ENCODE results near the gene ARID4A. TPM values are rescaled to one million over a fixed set of nuclear protein-coding genes. Genes with fewer than 3 reads are reported as not detected.

The ARID4A gene
- total RNA-seq, 1 experiment from 2014 or later: 24.9 TPM

DNA sequence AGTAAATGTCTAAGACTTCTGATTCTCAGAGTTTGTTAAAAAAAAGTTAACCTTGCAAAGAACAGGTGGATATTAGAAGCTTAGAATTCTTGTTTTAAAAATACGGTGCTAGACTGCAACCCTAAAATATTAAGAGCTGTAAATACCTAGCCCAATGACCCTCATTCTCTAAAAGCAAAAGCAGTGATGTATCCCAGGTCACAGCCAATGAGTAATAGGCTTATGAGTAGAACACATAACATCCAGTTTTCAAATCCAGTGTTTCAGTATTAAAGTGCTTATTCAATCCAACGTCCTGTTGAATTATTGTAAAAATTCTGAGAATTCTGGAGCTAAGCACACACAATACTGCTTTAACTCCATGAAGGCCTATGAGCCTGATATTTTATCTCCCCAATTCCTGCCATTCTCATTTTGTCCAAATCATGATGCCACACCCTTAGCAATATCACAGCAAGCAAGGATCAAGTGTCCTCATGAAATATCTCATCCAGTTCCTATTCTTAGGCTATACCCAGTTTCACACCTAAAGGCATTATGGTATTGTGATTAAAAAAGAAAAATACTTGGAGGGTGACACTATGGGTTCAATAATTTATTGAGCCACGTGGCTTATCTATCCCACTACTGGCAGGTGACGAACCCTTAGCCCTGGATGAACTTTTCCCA lies 15.3 kb upstream of the ARID4A start:
- DNase-seq (ENCODE audit: low spot score): no peak
- CTCF ChIA-PET: no interaction called here

GRCh38 chr14:58283730-58284129 lies 14.6 kb upstream of the ARID4A start:
- H3K4me3 ChIP-seq (ENCODE audit: low read depth, low read length, poor library complexity, severe bottlenecking): no peak overlapping the region
- DNase-seq (ENCODE audit: low spot score): no peak
- ChIA-PET POLR2A (ENCODE audit: low non-redundant PET) (no interaction called here), CTCF (no interaction called here)
- H3K9me3 ChIP-seq (ENCODE audit: low read depth, low read length, poor library complexity, severe bottlenecking): no peaks in the 10 kb centered on the region
- no peak for TF ChIP-seq EZH2 (IDR thresholded peaks at IDR 0.05; ENCODE audit: borderline replicate concordance, low read depth, low read length, poor library complexity, severe bottlenecking)
- TF ChIP-seq, protein P1, sequence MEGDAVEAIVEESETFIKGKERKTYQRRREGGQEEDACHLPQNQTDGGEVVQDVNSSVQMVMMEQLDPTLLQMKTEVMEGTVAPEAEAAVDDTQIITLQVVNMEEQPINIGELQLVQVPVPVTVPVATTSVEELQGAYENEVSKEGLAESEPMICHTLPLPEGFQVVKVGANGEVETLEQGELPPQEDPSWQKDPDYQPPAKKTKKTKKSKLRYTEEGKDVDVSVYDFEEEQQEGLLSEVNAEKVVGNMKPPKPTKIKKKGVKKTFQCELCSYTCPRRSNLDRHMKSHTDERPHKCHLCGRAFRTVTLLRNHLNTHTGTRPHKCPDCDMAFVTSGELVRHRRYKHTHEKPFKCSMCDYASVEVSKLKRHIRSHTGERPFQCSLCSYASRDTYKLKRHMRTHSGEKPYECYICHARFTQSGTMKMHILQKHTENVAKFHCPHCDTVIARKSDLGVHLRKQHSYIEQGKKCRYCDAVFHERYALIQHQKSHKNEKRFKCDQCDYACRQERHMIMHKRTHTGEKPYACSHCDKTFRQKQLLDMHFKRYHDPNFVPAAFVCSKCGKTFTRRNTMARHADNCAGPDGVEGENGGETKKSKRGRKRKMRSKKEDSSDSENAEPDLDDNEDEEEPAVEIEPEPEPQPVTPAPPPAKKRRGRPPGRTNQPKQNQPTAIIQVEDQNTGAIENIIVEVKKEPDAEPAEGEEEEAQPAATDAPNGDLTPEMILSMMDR (conservative IDR thresholded peaks at IDR 0.05; ENCODE audit: low read depth, low read length): no peak
- no peaks in the 10 kb centered on the region for H3K27me3 ChIP-seq (replicated peaks; ENCODE audit: insufficient read depth, low read depth, low read length, poor library complexity)
- no TSS peak for BruUV-seq (replicated peaks)
- intact Hi-C loops (cut with micrococcal nuclease; ENCODE audit: unreplicated experiment): no loop called here
- H3K4me1 ChIP-seq (ENCODE audit: insufficient read depth, low read length, poor library complexity, severe bottlenecking): peaks cover 19% of the 10 kb centered on the region
- H3K27ac ChIP-seq (ENCODE audit: low read depth, low read length, poor library complexity, severe bottlenecking): no peak overlapping the region
- peaks cover 65% of the 10 kb centered on the region for H3K36me3 ChIP-seq (ENCODE audit: insufficient read depth, low read length, poor library complexity, severe bottlenecking)

More for the DNA sequence above, 15.3 kb upstream of the ARID4A start:
- H3K9me3 ChIP-seq (ENCODE audit: low read depth, low read length, poor library complexity, severe bottlenecking): no peaks in the 10 kb centered on the region
- POLR2A ChIA-PET (ENCODE audit: low non-redundant PET): no interaction called here
- H3K27ac ChIP-seq (ENCODE audit: low read depth, low read length, poor library complexity, severe bottlenecking): no peak overlapping the region
- no TSS peak for BruUV-seq (replicated peaks)
- peaks cover 65% of the 10 kb centered on the region for H3K36me3 ChIP-seq (ENCODE audit: insufficient read depth, low read length, poor library complexity, severe bottlenecking)
- peaks cover 19% of the 10 kb centered on the region for H3K4me1 ChIP-seq (ENCODE audit: insufficient read depth, low read length, poor library complexity, severe bottlenecking)
- no peak overlapping the region for H3K4me3 ChIP-seq (ENCODE audit: low read depth, low read length, poor library complexity, severe bottlenecking)
- no peaks in the 10 kb centered on the region for H3K27me3 ChIP-seq (replicated peaks; ENCODE audit: insufficient read depth, low read depth, low read length, poor library complexity)
- TF ChIP-seq EZH2 (IDR thresholded peaks at IDR 0.05; ENCODE audit: borderline replicate concordance, low read depth, low read length, poor library complexity, severe bottlenecking): no peak
- TF ChIP-seq, protein P1 (conservative IDR thresholded peaks at IDR 0.05; ENCODE audit: low read depth, low read length): no peak
- intact Hi-C loops (cut with micrococcal nuclease; ENCODE audit: unreplicated experiment): no loop called here

GRCh38 chr14:58285132-58285531 lies 13.2 kb upstream of the ARID4A start:
- ChIA-PET POLR2A (ENCODE audit: low non-redundant PET) (no interaction called here), CTCF (no interaction called here)
- H3K27ac ChIP-seq (ENCODE audit: low read depth, low read length, poor library complexity, severe bottlenecking): no peak overlapping the region
- TF ChIP-seq, protein P1 (conservative IDR thresholded peaks at IDR 0.05; ENCODE audit: low read depth, low read length): no peak
- no peak for TF ChIP-seq EZH2 (IDR thresholded peaks at IDR 0.05; ENCODE audit: borderline replicate concordance, low read depth, low read length, poor library complexity, severe bottlenecking)
- no peaks in the 10 kb centered on the region for H3K27me3 ChIP-seq (replicated peaks; ENCODE audit: insufficient read depth, low read depth, low read length, poor library complexity)
- peaks cover 19% of the 10 kb centered on the region for H3K4me1 ChIP-seq (ENCODE audit: insufficient read depth, low read length, poor library complexity, severe bottlenecking)
- no peak overlapping the region for H3K4me3 ChIP-seq (ENCODE audit: low read depth, low read length, poor library complexity, severe bottlenecking)
- H3K36me3 ChIP-seq (ENCODE audit: insufficient read depth, low read length, poor library complexity, severe bottlenecking): peaks cover 76% of the 10 kb centered on the region
- intact Hi-C loops (cut with micrococcal nuclease; ENCODE audit: unreplicated experiment): no loop called here
- BruUV-seq (replicated peaks): no TSS peak
- H3K9me3 ChIP-seq (ENCODE audit: low read depth, low read length, poor library complexity, severe bottlenecking): no peaks in the 10 kb centered on the region
- DNase-seq (ENCODE audit: low spot score): no peak

Measured in A673 (cell line).